CD1c-positive myeloid dendritic cell (primary cell): ENCODE results near the gene SCUBE1.
"Not testable (repeated sequence)": the region's sequence is repeated elsewhere in the genome, so short reads cannot be mapped to it uniquely, and the experiment has no call there.

Experiments
- DNase-seq: peaks from one replicate; pipeline ENCODE4 v3.0.0-alpha.2; 2016; ENCODE audit errors: extremely low spot score

The SCUBE1 gene

GRCh38 chr22:43356881-43357280 lies 13.7 kb upstream of the SCUBE1 start:
- DNase-seq, result no peak

GRCh38 chr22:43355688-43356087 lies 12.5 kb upstream of the SCUBE1 start:
- not testable (repeated sequence) for DNase-seq

DNA sequence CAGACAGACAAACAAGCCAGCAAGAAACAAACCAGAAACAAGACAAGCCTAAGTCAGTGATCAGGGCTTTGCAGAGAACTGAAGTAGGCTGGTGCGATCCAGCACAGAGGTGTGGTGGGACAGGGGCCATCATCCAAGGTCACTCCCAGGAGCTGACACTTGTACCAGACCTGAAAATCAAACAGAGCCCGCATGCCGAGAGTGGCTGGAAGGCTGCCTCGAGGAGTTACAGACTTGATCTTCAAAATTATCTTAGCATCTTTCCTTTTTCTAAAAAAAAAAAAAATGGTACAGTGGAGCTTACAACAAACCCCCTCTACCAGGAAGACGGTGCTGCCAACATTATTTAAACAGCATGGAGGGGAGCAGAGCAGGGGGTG lies 8.8 kb upstream of the SCUBE1 start:
- no peak for DNase-seq

GRCh38 chr22:43349636-43350035 lies 6.5 kb upstream of the SCUBE1 start:
- DNase-seq, result no peak

DNA sequence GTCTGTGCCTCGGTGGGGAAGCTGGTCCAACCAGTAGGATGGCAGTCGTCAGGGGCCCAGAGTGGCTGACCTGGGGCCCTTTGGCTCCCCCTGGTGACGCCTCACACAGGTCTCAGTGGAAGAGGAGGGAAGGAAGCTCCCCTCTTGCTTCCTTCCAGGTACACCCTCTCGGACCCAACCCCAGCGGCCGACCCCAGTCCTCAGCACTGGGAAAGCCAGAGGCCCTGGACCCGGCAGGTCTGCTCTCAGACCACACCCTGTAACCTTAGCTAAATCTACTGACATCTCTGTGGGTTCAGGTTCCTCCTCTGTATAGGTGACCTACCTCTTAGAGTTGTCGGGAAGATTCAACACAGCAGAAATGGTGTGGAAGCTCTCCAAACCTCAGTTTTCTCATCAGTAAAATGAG lies 3.4 kb upstream of the SCUBE1 start:
- peak; percentile 48 for DNase-seq

GRCh38 chr22:43345761-43346301 lies 2.7 kb upstream of the SCUBE1 start:
- peak; percentile 23 for DNase-seq

GRCh38 chr22:43345356-43345755 lies 2.2 kb upstream of the SCUBE1 start:
- DNase-seq, result no peak

DNA sequence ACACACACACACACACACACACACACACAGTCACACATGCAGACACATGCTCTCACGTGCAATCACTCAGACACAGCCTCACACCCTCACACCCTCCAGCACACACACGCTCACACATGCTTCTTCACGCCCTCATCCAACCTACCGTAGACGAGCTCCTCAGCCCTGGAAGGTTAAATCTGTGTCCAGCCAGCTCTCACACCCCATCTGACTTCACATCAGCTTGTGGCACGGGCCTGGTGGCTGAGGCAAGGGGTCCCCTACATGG lies 1.3 kb upstream of the SCUBE1 start:
- DNase-seq, result no peak

GRCh38 chr22:43343670-43344519 lies 723 bp upstream of the SCUBE1 start:
- DNase-seq, result peak; percentile 46

- DNase-seq, result no peak
Measured at GRCh38 chr22:43342347-43343261, 568 bp downstream of the SCUBE1 start.

- no peak for DNase-seq
Measured at GRCh38 chr22:43341565-43341964, 1.6 kb downstream of the SCUBE1 start.

- no peak for DNase-seq
Measured at GRCh38 chr22:43338766-43339345, 4.3 kb downstream of the SCUBE1 start.

GRCh38 chr22:43337946-43338345 lies 5.2 kb downstream of the SCUBE1 start:
- no peak for DNase-seq

DNA sequence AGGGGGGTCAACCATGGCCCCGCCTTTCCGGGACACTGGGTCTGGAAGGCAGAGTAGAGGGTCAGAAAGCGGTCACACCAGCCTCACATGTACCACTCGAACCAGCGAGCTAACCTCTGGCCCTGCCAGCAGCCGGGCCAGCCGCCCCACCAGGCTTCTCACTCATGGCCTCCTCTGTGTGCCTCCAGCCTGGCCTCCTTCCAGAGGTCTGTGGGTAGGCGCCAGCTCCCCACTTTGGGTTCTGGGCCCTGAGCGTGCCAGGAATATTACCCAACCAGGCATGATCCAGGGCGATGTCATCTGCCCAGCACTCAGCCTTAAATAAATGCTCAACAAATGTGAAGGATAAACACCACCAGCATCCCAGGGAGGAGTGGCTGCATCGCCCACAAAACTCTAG lies 5.8 kb downstream of the SCUBE1 start:
- DNase-seq, result no peak

- no peak for DNase-seq
Measured at GRCh38 chr22:43334378-43334777, 8.8 kb downstream of the SCUBE1 start.

DNA sequence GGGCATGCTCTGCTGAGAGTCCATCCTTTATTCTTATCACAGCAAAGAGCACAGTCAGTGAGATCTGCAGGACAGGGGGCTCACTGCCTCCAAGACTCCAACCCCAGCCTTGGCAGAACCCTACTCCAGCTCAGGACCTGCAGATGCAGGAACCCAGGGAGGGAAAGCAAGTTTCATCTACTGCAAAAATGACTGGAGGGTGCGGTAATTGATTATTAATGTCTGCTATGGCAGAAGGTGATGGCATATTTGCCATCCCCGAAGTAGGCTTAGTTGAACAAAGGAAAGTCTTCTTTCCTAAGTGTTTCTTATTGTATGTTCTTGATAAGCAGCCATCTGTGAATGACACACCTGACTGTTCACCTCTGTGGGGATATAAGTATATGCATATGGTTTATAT lies 9.2 kb downstream of the SCUBE1 start:
- no peak for DNase-seq

DNA sequence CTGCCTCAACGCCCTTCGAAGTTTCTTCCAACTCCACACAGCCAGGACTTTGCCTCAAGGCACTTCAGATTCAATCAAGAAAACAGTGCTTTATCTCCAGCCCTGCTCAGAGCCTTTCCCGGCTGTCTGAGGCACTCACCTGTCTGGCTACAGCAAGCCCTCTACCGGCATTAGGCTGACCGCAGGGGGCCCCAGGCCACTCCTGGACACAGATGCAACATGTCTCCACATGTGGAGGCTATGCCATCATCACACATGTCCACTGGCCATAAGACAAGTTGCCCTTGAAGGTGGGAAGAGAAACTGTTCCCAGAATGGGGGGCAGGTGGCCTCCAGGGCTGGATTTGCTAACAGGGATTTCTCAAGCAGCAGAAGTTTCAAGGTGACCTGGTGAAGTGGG lies 10.0 kb downstream of the SCUBE1 start:
- DNase-seq, result no peak

DNA sequence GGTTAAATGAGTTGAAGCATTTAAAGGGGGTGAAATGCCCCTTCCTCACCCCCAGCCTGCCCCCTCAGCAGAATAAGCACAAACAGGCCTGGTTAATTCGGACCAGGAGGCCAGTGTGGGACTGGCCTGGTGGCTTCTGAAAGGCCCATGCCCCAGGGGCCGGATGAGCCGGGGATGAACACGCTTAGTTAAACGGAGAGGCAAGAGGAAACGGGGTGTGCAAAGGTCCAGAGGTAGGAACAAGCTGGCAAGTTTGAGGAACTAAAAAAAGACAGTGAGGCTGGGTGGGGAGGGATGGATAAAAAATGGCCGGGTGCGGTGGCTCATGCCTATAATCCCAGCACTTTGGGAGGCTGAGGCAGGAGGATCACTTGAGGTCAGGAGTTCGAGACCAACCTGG lies 11.5 kb downstream of the SCUBE1 start:
- DNase-seq, result no peak

- no peak for DNase-seq
Measured at GRCh38 chr22:43331069-43331451, 12.1 kb downstream of the SCUBE1 start.

DNA sequence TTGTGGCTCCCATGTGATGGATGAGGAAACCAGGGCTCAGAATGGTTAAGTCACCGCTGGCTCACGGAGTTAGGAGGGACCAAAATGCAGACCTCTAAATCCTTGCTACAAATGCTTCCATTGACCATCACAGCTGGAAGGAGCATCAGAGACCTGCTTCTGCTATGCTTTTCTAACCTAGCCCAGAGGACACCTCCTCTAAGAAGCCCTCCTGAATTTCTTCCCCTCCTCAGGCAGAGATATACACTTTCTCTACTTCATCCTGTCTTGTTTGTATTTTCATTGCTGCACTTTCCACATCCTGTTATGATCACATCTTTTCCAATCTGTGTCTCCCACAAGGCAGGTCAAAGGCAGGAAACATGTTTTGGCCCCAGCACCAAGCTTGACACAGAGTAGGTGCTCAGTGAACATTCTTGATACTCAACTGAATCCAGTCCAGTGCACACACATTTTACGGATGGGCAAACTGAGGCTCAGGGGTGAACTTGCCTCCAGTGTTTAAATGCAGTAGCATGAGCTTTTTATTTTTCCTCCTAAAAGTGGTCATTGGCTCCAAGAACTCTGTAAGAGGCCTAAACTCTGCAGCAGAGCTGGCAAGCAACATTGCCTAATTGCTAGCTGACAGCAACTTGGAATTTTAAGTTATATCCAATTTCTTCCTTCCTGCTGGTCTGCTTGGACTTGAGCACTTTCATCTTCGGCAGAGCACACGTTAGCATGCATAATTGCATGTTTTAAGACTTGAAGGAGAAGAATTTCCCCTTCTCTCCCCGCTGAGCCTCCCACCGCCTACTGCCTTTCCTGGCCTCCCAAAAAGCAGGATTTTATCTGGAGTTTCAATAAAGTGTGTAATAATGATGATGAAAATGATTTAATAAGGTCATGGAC lies 12.7 kb downstream of the SCUBE1 start:
- no peak for DNase-seq

GRCh38 chr22:43329061-43329460 lies 14.1 kb downstream of the SCUBE1 start:
- DNase-seq, result no peak

DNA sequence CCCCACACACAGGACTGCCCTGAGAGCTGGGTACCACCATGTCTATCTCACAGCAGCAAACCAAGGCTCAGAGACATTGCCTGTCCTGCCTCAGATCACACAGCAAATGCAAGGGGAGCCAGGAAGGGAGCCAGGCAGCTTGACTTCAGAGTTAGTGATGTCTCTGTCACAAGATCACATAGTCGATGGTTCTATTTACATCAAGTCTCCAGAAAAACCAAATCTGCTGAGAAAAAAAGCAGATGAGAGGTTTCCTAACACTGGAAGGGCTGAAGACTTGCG lies 16.1 kb downstream of the SCUBE1 start:
- no peak for DNase-seq
